HG03460 (cell line): ENCODE data around the gene LRG1.
"Not testable (repeated sequence)": the region's sequence is repeated elsewhere in the genome, so short reads cannot be mapped to it uniquely, and the experiment has no call there.

Experiments used
- ATAC-seq: cut with Tn5 transposase; IDR thresholded peaks from one replicate; pipeline ENCODE4 v1.9.1; 2021; ENCODE audit not compliant: unreplicated experiment

LRG1 gene

DNA sequence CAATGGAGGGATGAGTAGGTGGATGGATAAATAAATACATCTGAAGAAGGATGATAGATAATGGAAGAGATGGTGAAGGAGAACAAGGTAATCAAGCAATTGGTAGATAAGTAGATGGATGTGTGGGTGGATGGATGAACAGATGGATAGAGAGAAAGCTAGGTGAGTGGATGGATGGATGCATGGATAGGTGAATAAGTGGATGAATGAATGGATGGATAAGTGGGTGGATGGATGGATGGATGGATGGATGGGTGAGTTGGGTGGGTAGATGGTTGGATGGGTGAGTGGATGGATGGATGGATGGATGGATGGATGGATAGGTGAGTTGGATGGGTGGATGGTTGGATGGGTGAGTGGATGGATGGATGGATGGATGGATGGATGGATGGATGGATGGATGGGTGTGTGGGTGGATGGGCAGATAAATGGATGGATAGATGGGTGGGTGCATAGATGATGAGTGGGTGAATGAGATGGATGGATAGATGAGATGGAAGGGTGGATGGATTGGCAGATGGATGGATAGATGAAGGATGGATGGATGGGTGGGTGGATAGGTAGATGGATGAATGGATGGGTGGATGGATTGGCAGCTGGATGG lies 13.4 kb upstream of the LRG1 start:
- no peak for ATAC-seq

DNA sequence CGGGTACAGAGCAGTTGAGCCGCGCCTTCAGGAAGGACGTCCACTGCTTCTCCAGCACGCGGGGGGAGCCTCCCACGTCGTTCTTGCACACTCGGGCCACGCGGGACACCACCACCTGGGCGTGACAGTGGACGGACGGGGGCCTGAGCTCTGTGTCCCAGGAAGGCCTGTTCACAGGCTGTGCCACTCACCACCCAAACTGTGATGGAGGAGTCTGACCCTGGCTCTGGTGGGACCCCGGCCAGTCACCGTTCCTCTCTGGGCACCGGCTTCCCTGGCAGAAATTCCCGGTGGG lies 12.6 kb upstream of the LRG1 start:
- no peak for ATAC-seq

DNA sequence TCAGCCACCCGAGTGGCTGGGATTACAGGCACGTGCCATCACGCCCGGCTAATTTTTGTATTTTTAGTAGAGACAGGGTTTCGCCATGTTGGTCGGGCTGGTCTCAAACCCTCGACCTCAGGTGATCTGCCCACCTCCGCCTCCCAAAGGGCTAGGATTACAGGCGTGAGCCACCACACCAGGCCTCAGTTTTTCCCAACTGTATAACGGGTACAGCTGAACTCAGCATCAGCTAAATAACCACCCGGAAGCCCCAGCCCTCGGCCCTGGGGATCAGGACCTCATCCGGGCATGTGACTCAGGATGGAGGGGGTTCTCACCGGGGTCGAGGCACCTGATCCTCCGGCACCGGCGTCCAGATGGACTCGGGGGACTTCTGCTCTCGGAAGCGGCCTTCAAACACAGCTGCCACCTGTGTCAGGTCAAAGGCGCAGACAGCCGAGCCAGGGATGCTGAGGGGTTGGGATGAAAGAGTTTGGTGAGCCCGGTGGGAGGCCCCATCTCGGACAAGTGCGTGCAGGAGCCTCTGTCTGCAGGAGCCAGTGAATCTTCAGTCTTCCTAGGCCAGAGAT lies 10.7 kb upstream of the LRG1 start:
- ATAC-seq = no peak

DNA sequence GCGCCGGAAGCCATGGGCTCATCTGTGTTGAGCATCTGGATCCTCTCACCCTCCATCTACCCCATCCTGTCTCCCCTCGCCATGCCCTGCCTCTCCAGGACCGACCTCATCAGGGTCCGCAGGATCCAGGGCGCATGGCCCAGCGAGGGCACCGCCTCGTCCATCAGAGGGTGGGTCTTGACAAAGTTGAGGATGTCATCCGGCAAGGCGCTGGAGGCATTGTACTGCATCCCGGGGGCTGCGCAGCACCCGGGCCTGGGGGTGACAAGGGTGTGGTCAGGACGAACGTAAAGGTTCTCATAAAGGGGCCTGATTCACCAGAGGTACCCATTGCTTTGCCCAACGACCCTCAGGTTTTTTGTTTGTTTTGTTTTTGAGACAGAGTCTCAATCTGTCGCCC lies 10.2 kb upstream of the LRG1 start:
- no peak for ATAC-seq

DNA sequence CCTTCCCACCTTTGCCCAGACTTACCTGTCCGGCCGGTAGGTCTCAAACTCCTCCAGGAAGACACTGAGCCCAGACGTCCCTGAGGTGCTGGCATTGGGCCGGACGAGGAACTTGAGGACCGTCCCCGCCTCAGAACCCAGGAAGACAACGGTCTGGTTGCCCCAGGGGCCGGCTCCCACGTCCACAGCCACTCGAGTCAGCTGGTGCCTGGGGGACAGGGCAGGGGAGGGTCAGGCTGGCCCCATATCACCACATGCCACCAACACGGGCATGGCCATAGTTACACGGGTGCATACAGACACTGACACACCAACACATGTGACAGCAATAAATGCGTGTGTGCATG lies 8.4 kb upstream of the LRG1 start:
- ATAC-seq = no peak

DNA sequence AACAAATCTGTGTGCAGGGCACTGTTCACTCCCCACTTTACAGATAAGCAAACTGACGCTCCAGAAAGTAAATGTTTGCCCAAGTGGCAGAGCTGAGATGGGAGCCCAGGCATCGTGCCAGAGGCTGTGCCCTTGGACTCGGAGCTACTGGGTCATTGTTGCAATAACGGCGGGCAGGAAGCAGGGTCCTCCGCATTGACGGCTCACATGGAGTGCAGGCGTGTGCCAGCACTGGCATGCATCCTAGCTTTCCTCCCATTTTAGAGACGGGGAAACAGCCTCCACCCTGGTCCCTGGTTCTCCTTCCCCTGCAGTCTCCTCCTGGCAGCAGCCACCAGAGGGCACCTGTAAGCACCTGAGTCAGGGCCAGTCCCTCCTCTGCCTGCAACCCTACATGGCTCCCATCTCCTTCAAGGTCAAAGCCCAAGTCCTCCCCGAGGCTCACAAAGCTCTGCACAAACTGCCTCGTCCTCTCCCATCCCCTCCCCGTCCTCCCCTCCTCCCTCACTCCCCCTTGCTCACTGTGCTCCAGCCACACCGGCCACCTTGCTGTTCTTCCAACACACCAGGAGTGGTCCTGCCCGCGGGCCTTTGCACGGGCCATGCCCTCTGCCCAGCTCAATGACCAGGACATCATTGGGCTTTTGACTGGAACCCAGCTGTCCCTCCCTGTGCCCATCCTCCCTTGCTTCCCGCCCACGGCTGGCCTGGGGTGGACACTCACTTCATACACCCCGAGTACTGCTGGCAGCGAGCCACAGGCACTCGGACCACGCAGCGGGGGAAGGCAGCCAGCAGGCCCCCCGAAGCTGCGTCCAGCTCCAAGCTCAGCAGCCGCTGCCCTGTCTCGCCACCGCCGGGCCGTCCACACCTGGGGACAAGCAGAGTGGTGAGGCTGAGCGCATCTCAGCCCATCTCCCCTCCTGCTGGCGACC lies 7.7 kb upstream of the LRG1 start:
- ATAC-seq = no peak

DNA sequence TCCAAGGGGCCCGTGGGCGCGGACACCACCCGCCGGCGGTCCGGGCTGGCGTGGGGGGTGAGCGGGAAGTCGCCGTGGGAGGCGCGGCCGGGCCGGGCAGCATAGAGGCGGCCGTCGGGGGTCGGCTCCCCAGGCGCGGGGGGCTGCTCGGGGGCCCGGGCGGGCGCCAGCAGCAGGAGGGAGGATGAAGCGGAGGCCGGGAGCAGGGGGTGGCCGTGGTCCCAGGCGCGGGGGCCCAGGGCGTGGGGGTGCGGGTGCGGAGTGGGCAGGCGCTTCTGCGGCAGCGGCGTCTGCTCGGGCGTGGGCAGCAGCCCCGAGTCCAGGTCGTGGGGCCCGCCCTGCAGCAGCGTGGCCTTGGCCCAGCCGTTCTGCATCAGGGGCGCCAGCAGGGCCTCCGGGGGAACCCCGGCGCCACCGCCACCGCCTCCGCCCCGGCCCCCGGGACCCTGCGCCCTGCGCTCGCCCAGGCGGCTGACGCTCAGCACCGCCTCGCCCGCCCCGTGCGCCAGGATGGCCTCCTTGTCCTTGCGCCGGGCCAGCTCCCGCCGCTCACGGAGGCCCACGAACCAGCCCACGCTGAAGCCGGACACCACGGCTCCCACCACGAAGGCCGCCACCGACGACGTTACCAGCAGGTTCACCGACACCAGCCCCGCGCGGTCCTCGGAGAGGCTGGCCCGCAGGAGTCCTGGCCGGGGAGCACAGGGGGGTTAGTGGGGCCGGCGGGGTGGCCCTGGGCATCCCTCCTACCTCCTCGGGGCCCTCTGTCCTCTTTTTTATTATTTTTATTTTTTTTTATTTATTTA lies 4.2 kb upstream of the LRG1 start:
- ATAC-seq = no peak

DNA sequence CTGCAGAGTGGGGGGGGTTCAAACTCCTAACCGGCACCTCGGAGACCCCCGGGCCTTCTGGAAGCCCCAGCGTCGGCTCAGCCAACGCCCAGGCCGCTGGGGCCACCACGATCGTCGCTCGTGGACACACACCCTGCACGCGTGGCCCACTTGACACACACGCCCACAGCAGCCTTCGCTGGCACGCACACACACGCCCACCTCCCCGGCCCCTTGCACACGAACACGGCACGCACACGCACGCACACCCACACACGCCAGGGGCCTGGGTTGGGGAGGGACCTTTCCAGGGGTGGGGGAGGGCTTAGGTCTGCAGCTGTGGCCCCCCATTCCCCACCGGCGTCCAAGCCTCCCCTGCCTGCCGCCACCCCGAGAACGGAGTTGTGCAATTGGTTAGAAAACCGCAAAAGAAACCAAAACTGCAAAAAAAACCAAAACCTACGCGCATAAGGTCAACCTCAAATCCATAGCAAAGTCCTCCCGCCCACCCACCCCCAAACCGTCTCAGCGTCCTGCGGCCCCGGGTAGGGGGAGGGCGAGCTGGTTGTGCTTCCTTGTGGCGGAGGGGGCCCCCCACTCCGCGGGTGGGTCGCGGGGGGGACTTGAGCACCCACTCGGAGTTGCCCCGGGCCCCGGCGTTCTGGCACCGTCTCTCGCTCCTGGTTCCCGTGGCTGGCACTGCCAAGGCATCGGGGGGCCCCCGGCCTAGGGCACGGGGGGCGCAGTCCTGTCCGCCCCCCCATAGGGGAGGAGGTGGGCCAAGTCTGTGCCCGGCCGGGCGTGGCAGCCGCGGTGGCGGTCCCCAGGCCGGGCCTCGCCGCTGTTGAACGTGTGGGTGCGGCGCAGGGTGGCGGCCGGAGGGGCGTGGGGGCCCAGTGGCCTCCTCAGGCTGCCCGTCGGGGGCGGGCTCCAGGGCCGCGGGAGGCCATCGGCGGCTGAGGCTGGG lies 3.3 kb upstream of the LRG1 start:
- no peak for ATAC-seq

DNA sequence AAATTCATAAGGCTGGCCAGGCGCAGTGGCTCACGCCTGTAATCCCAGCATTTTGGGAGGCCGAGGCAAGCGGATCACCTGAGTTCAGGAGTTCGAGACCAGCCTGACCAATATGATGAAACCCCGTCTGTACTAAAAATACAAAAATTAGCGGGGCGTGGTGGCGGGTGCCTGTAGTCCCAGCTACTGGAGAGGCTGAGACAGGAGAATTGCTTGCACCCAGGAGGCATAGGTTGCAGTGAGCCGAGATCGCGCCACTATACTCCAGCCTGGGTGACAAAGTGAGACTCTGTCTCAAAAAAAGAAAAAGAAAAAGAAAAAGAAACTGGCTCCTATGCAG lies 1.9 kb upstream of the LRG1 start:
- not testable (repeated sequence) for ATAC-seq

DNA sequence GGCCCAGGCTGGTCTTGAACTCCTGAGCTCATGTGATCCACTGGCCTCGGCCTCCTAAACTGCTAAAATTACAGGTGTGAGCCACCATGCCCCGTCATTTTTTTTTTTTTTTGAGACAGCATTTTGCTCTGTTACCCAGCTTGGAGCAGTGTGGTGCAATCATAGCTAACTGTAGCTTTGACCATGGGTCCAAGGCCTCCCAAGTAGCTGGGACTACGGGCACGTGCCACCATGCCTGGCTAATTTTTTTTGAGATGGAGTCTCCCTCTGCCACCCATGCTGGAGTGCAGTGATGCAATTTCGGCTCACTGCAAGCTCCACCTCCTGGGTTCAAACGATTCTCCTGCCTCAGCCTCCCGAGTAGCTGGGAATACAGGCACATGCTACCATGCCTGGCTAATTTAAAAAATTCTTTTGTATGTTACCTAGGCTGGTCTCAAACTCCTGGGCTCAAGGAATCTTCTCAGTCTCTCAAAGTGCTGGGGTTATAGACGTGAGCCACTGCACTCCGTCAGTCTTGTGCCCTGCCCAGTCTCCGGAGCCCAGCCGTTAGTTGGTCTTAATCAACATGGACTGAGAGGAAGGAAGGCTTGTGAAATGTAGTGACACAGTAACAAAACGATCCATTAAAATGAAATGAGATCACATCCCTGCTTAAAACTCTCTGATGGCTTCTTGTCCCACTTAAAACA lies 1.4 kb upstream of the LRG1 start:
- no peak for ATAC-seq

DNA sequence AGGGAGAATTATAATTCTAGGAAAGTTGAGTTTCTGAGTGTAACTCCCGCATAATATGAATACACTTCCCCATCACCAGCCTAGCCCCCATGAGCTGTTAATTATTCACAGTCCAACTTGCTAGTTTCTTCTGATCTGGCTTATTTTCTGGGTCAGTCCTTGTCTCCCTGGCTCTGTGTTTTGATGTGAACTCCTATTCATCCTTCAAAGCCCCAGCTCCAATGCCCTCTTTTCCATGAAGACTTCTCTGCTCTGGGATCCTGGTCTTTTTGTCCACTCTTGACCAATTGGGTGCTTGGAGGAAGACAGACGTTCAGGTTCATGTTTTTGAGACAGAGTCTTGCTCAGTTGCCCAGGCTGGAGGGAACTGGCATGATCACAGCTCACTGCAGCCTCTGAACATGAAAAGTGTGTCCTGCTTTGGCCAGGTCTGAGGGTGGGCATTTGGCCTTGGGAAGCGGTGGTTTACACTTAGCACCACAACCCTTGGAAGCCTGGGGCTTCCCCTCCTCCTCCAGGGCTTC lies 605 bp downstream of the LRG1 start:
- no peak for ATAC-seq

DNA sequence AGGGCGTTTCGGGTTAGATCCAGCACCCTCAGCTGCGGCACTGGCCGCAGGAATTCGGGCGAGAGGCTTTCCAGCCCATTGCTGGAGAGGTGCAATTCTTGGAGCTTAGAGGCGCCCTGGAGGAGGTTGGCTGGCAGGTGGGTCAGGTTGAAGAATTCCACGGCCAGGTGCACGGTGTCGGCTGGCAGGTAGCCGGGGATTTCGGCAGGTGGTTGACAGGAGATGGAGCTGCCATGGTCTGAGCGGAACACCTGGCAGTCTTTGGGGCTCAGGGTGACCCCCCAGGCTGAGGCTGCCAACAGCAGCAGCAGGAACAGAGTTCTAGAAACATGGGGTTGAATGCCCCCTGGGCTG lies 1.3 kb downstream of the LRG1 start:
- ATAC-seq = no peak

DNA sequence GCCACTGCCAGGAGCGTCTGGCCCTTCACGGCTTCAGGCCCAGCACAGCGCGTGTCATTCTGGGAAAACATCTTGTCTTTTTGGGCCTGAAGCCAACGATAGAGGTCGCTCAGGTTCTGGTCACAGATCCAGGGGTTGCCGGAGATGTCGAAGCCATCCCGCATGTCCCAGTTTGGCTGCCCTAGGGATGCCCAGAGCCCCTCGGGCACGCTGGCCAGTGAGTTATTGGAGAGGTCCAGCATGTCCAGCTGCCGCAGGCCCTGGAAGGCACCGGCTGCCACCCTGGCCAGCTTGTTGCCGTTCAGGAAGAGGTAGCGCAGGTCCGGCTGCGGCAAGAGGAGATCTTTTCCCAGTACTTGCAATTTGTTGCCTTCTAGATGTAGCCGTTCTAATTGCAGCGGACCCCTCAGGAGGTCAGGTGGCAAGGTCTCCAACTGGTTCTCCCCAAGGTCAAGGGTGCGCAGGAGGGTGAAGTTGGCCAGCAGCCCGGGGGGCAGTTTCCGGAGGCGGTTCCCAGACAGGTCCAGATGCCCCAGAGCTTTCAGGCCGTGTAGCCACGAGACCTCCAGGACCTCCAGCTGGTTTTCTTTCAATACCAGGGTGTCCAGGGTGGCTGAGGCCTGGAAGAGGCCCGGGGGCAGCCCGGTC lies 1.8 kb downstream of the LRG1 start:
- ATAC-seq = no peak

DNA sequence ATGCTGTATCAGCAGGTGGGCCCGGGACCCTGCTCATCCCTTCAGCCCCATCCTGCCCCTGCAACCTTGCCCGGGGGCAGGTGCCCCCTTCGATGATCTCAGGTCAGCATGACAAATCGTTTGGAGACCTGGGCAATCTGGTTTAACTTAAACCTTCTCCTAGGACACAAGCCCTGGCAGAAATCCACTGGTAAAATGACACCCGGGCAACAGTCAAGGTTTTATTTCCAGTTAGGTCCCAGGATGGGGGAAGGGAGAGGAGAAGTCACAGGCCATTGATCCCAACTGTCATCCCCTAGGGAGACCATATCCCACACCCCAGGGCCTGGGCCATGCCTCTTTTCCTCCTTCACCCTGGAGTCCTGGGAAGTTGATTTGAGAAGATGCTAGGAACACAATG lies 3.0 kb downstream of the LRG1 start:
- ATAC-seq = no peak

DNA sequence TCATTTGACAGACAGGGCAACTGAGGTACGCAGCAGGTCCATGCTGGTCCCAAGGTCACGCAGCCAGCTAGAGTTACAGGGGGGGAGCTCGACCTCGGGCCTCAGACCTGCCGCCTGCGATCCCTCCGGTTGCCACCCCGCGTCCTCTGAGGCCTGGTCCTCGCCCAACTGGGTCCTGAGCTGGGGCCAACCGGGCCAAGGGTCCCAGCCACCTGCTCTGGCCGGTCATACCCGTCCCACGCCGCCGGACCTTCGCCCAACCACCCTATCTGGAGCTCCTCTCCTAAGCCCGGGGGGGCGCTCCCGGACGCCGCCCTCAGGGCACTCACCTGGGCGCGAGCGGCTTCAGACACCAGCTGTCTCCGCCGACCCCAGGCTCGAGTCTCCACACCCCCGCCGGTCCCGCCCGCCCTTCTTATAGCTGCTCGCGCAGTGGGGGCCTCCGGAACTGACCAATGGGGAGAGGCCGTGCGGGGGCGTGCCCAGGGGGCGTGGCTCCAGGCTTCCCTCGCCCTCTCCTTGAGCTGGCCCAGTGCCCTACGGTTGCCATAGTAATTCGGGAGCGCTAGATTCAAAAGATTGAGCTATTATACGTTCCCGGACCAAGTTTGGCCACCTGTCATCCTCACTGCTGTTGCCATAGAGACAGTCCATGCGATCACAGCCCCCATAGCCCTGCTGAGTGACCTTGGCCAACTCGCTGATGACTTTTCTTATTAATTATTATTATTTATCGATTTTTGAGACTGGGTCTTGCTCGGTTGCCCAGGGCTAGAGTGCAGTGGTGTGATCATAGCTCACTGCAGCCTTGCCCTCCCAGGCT lies 4.8 kb downstream of the LRG1 start, which contains the start of gene PLIN5:
TSS of gene PLIN5 (minus strand) at position 389 of the 823 bp plus-strand sequence. CDS start 1,150 bp downstream, outside the sequence.
- no peak for ATAC-seq

DNA sequence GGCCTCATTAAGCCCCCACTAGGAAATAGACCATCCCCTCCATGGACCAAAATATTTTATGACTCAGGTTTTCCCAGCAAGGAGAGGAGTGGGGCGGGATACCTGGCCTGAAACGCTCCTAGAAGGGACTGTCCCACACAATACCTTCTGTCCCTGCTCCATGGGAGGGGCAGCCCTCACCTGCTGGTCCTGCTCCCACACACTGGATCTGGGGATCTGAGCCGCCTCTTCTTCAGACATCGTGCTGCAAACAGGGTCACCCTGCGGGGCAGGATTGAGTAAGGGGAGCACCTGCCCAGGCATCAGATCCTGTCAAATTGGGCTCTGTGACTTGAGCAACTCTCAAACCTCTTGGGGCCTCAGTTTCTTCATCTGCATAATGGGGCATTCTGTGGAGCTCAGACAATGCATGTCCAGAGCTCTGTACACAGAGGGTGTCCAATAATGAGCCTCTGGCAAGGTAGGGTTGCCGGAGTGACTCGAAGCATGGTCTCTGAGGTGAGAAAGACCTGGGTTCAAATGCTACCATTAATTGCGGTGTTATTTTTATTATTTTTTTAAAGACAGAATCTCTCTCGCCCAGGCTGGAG lies 5.9 kb downstream of the LRG1 start:
- ATAC-seq = no peak

DNA sequence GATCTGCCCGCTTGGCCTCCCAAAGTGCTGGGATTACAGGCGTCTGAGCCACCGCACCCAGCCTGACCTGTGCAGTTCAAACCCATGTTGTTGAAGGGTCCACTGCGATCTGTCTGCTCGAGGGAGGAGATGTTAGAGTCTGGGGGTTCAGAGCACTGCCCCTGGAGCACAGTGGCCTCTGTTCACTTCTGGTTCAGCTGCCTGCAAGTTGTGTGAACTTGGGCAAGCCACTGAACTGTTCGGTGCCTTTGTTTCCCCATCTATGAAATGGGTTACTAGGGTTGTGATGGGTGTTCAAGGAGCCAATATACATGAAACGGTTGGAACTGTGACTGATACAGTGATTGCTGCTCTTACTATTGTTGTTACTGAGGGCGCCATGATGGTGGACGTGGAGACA lies 6.5 kb downstream of the LRG1 start:
- no peak for ATAC-seq

DNA sequence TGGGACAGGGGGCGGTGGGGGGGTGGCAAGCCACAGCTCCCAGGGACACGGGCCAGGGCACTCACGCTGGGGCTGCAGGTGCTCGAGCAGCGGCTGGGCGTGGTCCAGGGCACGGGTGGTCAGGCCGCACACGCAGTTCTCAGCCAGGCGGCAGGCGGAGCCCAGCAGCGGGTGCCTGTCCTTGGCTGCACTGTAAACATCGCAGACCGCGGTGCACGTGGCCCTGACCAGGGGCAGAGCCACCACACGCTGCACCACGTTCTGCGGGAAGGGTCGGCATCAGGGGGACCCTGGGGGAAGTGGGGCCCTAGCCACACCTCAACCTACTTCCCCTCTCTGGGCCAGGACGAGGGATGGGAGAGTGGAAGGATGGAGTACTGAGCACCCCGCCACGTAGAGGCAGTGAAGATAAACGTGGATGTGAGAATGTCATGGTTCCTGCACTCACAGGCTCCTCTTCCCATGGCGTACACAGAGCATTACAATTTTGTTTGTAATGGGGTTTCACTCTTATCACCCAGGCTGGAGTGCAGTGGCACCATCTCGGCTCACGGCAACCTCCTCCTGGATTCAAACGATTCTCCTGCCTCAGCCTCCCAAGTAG lies 8.2 kb downstream of the LRG1 start:
- ATAC-seq = no peak
